D721Med (cell line): ENCODE measurements around the gene BRINP2.
A peak's percentile ranks its signal among the peaks of the same experiment; 100 is the strongest.

Experiments used
- DNase-seq: peaks from one replicate; pipeline ENCODE4 v3.0.0; 2011; ENCODE audit warnings: low spot score; ENCODE audit not compliant: insufficient read length
- FAIRE-seq: peaks from 2 replicates; lab custom pipeline; 2011; peaks lifted over from hg19 to GRCh38; lab: Jason Lieb, UNC
- CTCF ChIP-seq: IDR thresholded peaks from 2 replicates; pipeline ENCODE4 v1.5.1; 2012; ENCODE audit warnings: mild to moderate bottlenecking, control low read depth; ENCODE audit not compliant: insufficient read depth; ENCODE audit errors: missing control alignments

The BRINP2 gene

GRCh38 chr1:177283380-177283779, 112.6 kb downstream of the BRINP2 start:
- FAIRE-seq: no peak
- DNase-seq: no peak
- no peak for TF ChIP-seq CTCF

GRCh38 chr1:177286396-177286795, 115.6 kb downstream of the BRINP2 start:
- no peak for DNase-seq

GRCh38 chr1:177287270-177287669, 116.5 kb downstream of the BRINP2 start:
- TF ChIP-seq CTCF: no peak
- no peak for FAIRE-seq
- no peak for DNase-seq

More at GRCh38 chr1:177286396-177286795, 115.6 kb downstream of the BRINP2 start:
- no peak for FAIRE-seq
- TF ChIP-seq CTCF: no peak

- DNase-seq: no peak
- no peak for TF ChIP-seq CTCF
- FAIRE-seq: no peak
Measured at GRCh38 chr1:177287994-177288393, 117.2 kb downstream of the BRINP2 start.

- no peak for TF ChIP-seq CTCF
- DNase-seq (no peak), FAIRE-seq (peak; percentile 16)
Measured at GRCh38 chr1:177289532-177289931, 118.8 kb downstream of the BRINP2 start.

- FAIRE-seq (no peak), DNase-seq (no peak)
- TF ChIP-seq CTCF: no peak
Measured at GRCh38 chr1:177300431-177300830, 129.7 kb downstream of the BRINP2 start.

GRCh38 chr1:177301425-177302124, 130.8 kb downstream of the BRINP2 start:
- TF ChIP-seq CTCF: no peak
- FAIRE-seq: no peak
- DNase-seq: no peak
